GM21367 (cell line): ENCODE measurements around the gene PRDX5.

Experiments used
- ATAC-seq: cut with Tn5 transposase; IDR thresholded peaks from one replicate; pipeline ENCODE4 v1.9.1; 2021; ENCODE audit not compliant: unreplicated experiment

Gene PRDX5

GRCh38 chr11:64343767-64344559 lies 26.0 kb downstream of the PRDX5 start:
- no peak for ATAC-seq

GRCh38 chr11:64344787-64345186 lies 26.9 kb downstream of the PRDX5 start:
- ATAC-seq: no peak

- ATAC-seq: no peak
Measured at GRCh38 chr11:64347193-64347867, 29.4 kb downstream of the PRDX5 start.

GRCh38 chr11:64348383-64349024 lies 30.6 kb downstream of the PRDX5 start:
- ATAC-seq: no peak

GRCh38 chr11:64349025-64349387 lies 31.1 kb downstream of the PRDX5 start:
- ATAC-seq: no peak

GRCh38 chr11:64349404-64349803 lies 31.5 kb downstream of the PRDX5 start:
- no peak for ATAC-seq

- no peak for ATAC-seq
Measured at GRCh38 chr11:64351136-64351631, 33.3 kb downstream of the PRDX5 start.

- ATAC-seq: no peak
Measured at GRCh38 chr11:64352099-64352994, 34.4 kb downstream of the PRDX5 start.

GRCh38 chr11:64352995-64353714 lies 35.2 kb downstream of the PRDX5 start:
- no peak for ATAC-seq

- ATAC-seq: no peak
Measured at GRCh38 chr11:64353715-64354506, 36.0 kb downstream of the PRDX5 start.

GRCh38 chr11:64355078-64355940 lies 37.4 kb downstream of the PRDX5 start:
- ATAC-seq: no peak

- no peak for ATAC-seq
Measured at GRCh38 chr11:64356498-64357411, 38.8 kb downstream of the PRDX5 start.

GRCh38 chr11:64357446-64357845 lies 39.5 kb downstream of the PRDX5 start:
- ATAC-seq: no peak

- ATAC-seq: no peak
Measured at GRCh38 chr11:64357904-64358535, 40.1 kb downstream of the PRDX5 start.

GRCh38 chr11:64358536-64358906 lies 40.6 kb downstream of the PRDX5 start:
- no peak for ATAC-seq

GRCh38 chr11:64358907-64359711 lies 41.2 kb downstream of the PRDX5 start, which contains the start of gene RPS6KA4:
Gene RPS6KA4, plus strand, starts transcription at chr11:64359162. Its CDS starts 74 bp downstream, at chr11:64359236.
- peak; percentile 43 for ATAC-seq
